ENCODE results near the gene NLGN4X.

NLGN4X gene

DNA sequence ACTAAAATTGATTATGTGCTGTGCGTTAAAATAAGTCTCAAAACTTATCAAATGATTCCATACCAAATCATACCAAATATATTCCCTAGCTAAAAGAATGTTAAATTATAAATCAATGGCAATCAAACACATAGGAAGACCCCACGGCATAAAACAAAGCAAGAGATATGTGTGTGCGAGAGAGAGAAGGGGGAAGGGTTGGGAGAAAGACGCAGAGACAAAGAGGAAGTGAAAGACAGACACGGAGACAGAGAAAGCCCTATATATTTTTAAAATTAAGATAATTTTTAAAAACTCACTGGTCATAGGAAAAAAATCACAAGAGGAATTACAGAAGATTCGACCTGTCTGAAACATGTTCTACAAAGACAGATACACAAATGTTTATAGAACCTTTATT lies 371.4 kb downstream of the NLGN4X start:
- DNase-seq (no peak), ATAC-seq (replicated peaks) (no peak)
- Mint-ChIP-seq H3K4me1 (ENCODE audit: low read depth in 2 of 2) (no peaks in the 10 kb centered on the region), H3K36me3 (ENCODE audit: insufficient read depth) (no peaks in the 10 kb centered on the region), H3K27ac (no peak overlapping the region), H3K9me3 (no peaks in the 10 kb centered on the region), H3K27me3 (no peaks in the 10 kb centered on the region), H3K4me3 (no peak overlapping the region)

DNA sequence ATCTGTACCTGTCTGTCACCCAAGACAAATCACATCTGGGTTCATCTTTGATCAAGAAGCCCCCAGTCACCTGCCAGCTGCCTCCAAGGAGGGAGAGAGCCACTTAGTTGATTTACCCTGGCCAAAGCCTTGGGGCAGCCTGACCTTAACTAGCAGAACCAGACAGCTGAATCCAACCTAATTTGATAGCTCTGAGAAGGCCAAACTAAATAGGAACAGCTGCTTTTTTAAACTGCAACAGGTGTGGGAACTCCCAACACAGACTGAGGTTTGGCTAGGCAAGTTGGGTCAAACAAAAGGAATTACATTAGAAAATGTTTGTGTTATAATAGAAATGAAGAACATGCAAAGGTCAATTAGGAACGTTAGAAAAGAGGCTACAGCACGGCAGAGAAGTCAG lies 375.7 kb downstream of the NLGN4X start:
- Mint-ChIP-seq H3K4me3 (no peak overlapping the region), H3K4me1 (ENCODE audit: low read depth in 2 of 2) (no peaks in the 10 kb centered on the region), H3K36me3 (ENCODE audit: insufficient read depth) (no peaks in the 10 kb centered on the region), H3K27ac (no peak overlapping the region), H3K27me3 (no peaks in the 10 kb centered on the region), H3K9me3 (peaks cover 0 to 2% of the 10 kb centered on the region in 2 donors)
- ATAC-seq (replicated peaks) (no peak), DNase-seq (no peak)

DNA sequence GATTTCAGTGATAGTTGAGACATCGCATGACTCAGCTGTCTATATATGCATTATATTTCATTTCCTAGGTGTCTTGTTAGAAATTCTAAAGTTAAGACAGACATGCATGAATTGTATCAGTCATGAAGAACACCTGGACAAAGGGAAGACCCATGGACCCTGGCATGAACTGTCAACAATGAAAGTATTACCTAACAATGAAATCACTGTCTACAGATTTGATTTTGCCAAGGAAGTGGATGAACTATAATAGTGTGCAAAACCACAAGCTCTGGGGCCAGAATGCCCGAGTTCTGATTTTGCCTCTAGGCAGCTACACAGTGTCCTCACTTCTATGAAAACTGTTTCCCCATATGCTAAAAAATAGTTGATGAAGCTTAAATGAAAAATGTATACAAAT lies 386.1 kb downstream of the NLGN4X start:
- Mint-ChIP-seq H3K27me3 (no peaks in the 10 kb centered on the region), H3K4me3 (no peak overlapping the region), H3K27ac (no peak overlapping the region), H3K4me1 (ENCODE audit: low read depth in 2 of 2) (no peaks in the 10 kb centered on the region), H3K36me3 (ENCODE audit: insufficient read depth) (no peaks in the 10 kb centered on the region), H3K9me3 (peaks cover 4 to 7% of the 10 kb centered on the region in 2 donors)
- DNase-seq: no peak
- ATAC-seq (replicated peaks): no peak
